ENCODE results near the gene C1QTNF5.
A peak's percentile ranks its signal among the peaks of the same experiment; 100 is the strongest.

GRCh38 chr11:119389611-119390254, 49.0 kb upstream of the C1QTNF5 start:
- TF ChIP-seq, protein P1, sequence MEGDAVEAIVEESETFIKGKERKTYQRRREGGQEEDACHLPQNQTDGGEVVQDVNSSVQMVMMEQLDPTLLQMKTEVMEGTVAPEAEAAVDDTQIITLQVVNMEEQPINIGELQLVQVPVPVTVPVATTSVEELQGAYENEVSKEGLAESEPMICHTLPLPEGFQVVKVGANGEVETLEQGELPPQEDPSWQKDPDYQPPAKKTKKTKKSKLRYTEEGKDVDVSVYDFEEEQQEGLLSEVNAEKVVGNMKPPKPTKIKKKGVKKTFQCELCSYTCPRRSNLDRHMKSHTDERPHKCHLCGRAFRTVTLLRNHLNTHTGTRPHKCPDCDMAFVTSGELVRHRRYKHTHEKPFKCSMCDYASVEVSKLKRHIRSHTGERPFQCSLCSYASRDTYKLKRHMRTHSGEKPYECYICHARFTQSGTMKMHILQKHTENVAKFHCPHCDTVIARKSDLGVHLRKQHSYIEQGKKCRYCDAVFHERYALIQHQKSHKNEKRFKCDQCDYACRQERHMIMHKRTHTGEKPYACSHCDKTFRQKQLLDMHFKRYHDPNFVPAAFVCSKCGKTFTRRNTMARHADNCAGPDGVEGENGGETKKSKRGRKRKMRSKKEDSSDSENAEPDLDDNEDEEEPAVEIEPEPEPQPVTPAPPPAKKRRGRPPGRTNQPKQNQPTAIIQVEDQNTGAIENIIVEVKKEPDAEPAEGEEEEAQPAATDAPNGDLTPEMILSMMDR (conservative IDR thresholded peaks at IDR 0.05) = peak; percentile 46
- TF ChIP-seq EZH2 (IDR thresholded peaks at IDR 0.05; ENCODE audit: low read depth) = no peak
